HFFc6 (cell line): ENCODE data around the gene PARD3. TPM values are rescaled to one million over a fixed set of nuclear protein-coding genes. Genes with fewer than 3 reads are reported as not detected.

Experiments used
- DNase-seq: peaks from one replicate; pipeline ENCODE4 v3.0.0-alpha.2; 2018
- H3K27ac Mint-ChIP-seq: 2 replicates; pipeline ENCODE4 v1.8.0; 2020; ENCODE audit warnings: mild to moderate bottlenecking, mixed read lengths
- H3K27me3 Mint-ChIP-seq: 2 replicates; pipeline ENCODE4 v1.8.0; 2021; ENCODE audit warnings: mild to moderate bottlenecking, moderate library complexity, mixed read lengths; ENCODE audit not compliant: insufficient read depth
- H3K36me3 Mint-ChIP-seq: 2 replicates; pipeline ENCODE4 v1.8.0; 2021; ENCODE audit warnings: low read depth, mixed read lengths
- H3K4me1 Mint-ChIP-seq: 2 replicates; pipeline ENCODE4 v1.8.0; 2020; ENCODE audit warnings: low read depth, mixed read lengths
- H3K4me3 Mint-ChIP-seq: 2 replicates; pipeline ENCODE4 v1.8.0; 2020; ENCODE audit warnings: mild to moderate bottlenecking, moderate library complexity, mixed read lengths
- H3K9me3 Mint-ChIP-seq: 2 replicates; pipeline ENCODE4 v1.8.0; 2020; ENCODE audit warnings: mild to moderate bottlenecking, mixed read lengths
- CTCF ChIP-seq: fragments of 200-600 bp; sonication (generic); IDR thresholded peaks from 2 replicates; pipeline ENCODE4 v1.5.0; 2021; ENCODE audit warnings: antibody characterized with exemption, mild to moderate bottlenecking
- total RNA-seq, 6 experiments: library from RNA; stranded (reverse); fragmentation: NEBNext Ultra II Directional; extraction: Animal tissue kit (Norgen Biotek cat#: 25700); gene quantifications; 2 replicates in 1 of 6; 3 replicates in 5 of 6; pipeline ENCODE4 v1.2.3, GENCODE V29; 2021

PARD3 gene
- total RNA-seq, 6 experiments from 2014 or later: 19.9 to 24.3 (median 23.1) TPM

- Mint-ChIP-seq H3K4me3 (no peak overlapping the region), H3K36me3 (peaks cover 15% of the 10 kb centered on the region), H3K4me1 (peaks cover 7% of the 10 kb centered on the region; the same call in 1 of the 2 replicates), H3K27me3 (no peaks in the 10 kb centered on the region), H3K9me3 (no peaks in the 10 kb centered on the region), H3K27ac (no peak overlapping the region)
- no peak for TF ChIP-seq CTCF
- no peak for DNase-seq
Measured at GRCh38 chr10:34351161-34351560, 463.9 kb downstream of the PARD3 start.

GRCh38 chr10:34348917-34349485 lies 466.1 kb downstream of the PARD3 start:
- peaks cover 17% of the 10 kb centered on the region for H3K36me3 Mint-ChIP-seq
- TF ChIP-seq CTCF: no peak
- no peak overlapping the region for H3K4me3 Mint-ChIP-seq
- no peaks in the 10 kb centered on the region for H3K27me3 Mint-ChIP-seq
- H3K27ac Mint-ChIP-seq: no peak overlapping the region
- no peak for DNase-seq
- H3K4me1 Mint-ChIP-seq: peaks cover 24% of the 10 kb centered on the region
- H3K9me3 Mint-ChIP-seq: no peaks in the 10 kb centered on the region

GRCh38 chr10:34348021-34348420 lies 467.1 kb downstream of the PARD3 start:
- Mint-ChIP-seq H3K9me3 (no peaks in the 10 kb centered on the region), H3K4me1 (peaks cover 29% of the 10 kb centered on the region), H3K36me3 (peaks cover 17% of the 10 kb centered on the region), H3K27me3 (no peaks in the 10 kb centered on the region), H3K27ac (no peak overlapping the region), H3K4me3 (no peak overlapping the region)
- no peak for TF ChIP-seq CTCF
- no peak for DNase-seq

GRCh38 chr10:34347131-34347530 lies 468.0 kb downstream of the PARD3 start:
- no peak for DNase-seq
- H3K36me3 Mint-ChIP-seq: peaks cover 17% of the 10 kb centered on the region
- H3K9me3 Mint-ChIP-seq: no peaks in the 10 kb centered on the region
- H3K27me3 Mint-ChIP-seq: no peaks in the 10 kb centered on the region
- H3K27ac Mint-ChIP-seq: no peak overlapping the region
- H3K4me3 Mint-ChIP-seq: no peak overlapping the region
- no peak for TF ChIP-seq CTCF
- H3K4me1 Mint-ChIP-seq: peaks cover 29% of the 10 kb centered on the region

GRCh38 chr10:34346516-34347100 lies 468.5 kb downstream of the PARD3 start:
- Mint-ChIP-seq H3K27ac (no peak overlapping the region), H3K4me3 (no peak overlapping the region), H3K9me3 (no peaks in the 10 kb centered on the region), H3K36me3 (peaks cover 17% of the 10 kb centered on the region), H3K27me3 (no peaks in the 10 kb centered on the region), H3K4me1 (peaks cover 29% of the 10 kb centered on the region)
- no peak for DNase-seq
- TF ChIP-seq CTCF: no peak
